Neural crest cell (in vitro differentiated cells): ENCODE measurements around the gene ST7L. TPM values are rescaled to one million over a fixed set of nuclear protein-coding genes. Genes with fewer than 3 reads are reported as not detected.
A peak's percentile ranks its signal among the peaks of the same experiment; 100 is the strongest.

ENCODE experiments used
- DNase-seq: peaks from one replicate; pipeline ENCODE4 v3.0.0; 2021; ENCODE audit warnings: low read depth, mixed read lengths, low spot score
- H3K27ac Mint-ChIP-seq: one replicate; pipeline ENCODE4 v1.8.0; 2021; ENCODE audit warnings: mild to moderate bottlenecking, mixed read lengths; ENCODE audit not compliant: unreplicated experiment
- H3K27me3 Mint-ChIP-seq: 2 replicates; pipeline ENCODE4 v1.8.0; 2021; ENCODE audit warnings: low read depth, mild to moderate bottlenecking, mixed read lengths
- H3K36me3 Mint-ChIP-seq: 2 replicates; pipeline ENCODE4 v1.8.0; 2021; ENCODE audit warnings: low read depth, mild to moderate bottlenecking, mixed read lengths
- H3K4me1 Mint-ChIP-seq: 2 replicates; pipeline ENCODE4 v1.8.0; 2021; ENCODE audit warnings: mixed read lengths
- H3K4me3 Mint-ChIP-seq: one replicate; pipeline ENCODE4 v1.8.0; 2021; ENCODE audit warnings: mild to moderate bottlenecking, mixed read lengths
- H3K9me3 Mint-ChIP-seq: 2 replicates; pipeline ENCODE4 v1.8.0; 2021; ENCODE audit warnings: mixed read lengths
- total RNA-seq: library from RNA; stranded (reverse); gene quantifications from 2 replicates; pipeline ENCODE4 v1.2.1, GENCODE V29; 2021
- TF ChIP-seq, protein P1 (sequence below): fragments of 200-600 bp; sonication (generic); conservative IDR thresholded peaks from 2 replicates; pipeline ENCODE4 v1.5.0; 2021; ENCODE audit warnings: antibody characterized with exemption, mild to moderate bottlenecking

ST7L gene
- total RNA-seq, 1 donor from 2014 or later, result 20.4 TPM

DNA sequence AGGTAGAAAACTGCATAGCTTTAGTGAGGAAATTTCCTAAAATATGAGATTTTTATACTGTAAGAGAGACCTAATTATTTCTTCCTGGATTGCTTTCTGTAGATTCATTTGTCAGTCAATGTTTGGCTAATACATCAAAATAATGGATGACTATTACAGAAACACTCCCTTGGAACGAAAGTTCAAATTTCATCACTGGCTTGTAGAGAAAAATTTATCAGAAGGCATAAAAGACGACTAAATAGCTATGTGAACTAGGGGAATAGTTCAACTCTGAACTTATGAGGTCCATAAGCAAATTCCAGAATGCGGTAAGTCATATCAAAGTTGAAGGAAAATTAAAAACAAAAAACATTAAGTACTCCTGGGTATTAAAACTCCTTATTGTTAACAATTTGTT lies 74.2 kb downstream of the ST7L start:
- Mint-ChIP-seq H3K27me3 (no peaks in the 10 kb centered on the region), H3K9me3 (no peaks in the 10 kb centered on the region), H3K4me1 (no peaks in the 10 kb centered on the region), H3K4me3 (no peak overlapping the region), H3K36me3 (peaks cover 3% of the 10 kb centered on the region), H3K27ac (no peak overlapping the region)
- no peak for DNase-seq
- TF ChIP-seq, protein P1, sequence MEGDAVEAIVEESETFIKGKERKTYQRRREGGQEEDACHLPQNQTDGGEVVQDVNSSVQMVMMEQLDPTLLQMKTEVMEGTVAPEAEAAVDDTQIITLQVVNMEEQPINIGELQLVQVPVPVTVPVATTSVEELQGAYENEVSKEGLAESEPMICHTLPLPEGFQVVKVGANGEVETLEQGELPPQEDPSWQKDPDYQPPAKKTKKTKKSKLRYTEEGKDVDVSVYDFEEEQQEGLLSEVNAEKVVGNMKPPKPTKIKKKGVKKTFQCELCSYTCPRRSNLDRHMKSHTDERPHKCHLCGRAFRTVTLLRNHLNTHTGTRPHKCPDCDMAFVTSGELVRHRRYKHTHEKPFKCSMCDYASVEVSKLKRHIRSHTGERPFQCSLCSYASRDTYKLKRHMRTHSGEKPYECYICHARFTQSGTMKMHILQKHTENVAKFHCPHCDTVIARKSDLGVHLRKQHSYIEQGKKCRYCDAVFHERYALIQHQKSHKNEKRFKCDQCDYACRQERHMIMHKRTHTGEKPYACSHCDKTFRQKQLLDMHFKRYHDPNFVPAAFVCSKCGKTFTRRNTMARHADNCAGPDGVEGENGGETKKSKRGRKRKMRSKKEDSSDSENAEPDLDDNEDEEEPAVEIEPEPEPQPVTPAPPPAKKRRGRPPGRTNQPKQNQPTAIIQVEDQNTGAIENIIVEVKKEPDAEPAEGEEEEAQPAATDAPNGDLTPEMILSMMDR, result no peak

DNA sequence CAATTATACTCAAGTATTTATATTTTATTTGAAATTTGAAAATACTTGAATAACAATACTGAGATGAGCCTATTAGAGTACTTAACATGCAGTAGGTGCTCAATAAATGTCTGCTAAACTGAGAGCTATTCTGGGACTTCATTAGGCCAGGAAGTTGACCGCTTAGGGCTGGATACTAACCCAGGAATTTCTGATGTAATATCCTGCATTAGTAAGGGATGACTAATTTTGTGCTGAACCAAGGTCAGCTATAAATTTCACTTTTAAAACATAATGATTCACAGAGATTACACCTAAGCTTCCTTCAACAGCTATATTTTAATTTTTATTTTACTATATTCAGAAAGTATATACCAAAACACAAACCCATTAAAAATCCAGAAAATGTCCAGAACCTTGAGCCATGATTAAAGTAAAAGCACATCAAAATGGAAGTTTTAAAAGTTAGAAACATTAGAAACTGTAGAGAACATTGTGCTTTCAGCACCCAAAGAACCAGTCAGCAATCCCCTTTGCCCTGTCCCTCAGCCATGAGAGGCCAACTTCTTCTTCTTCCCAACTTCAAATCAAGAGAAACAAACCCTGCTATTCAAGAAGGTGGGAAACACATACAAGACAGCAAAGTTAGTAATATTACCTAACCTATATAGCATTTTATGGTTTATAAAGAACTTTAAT lies 74.8 kb downstream of the ST7L start:
- no peak for DNase-seq
- H3K36me3 Mint-ChIP-seq, result peaks cover 3% of the 10 kb centered on the region
- H3K4me3 Mint-ChIP-seq, result no peak overlapping the region
- no peaks in the 10 kb centered on the region for H3K4me1 Mint-ChIP-seq
- TF ChIP-seq, protein P1, result no peak
- no peaks in the 10 kb centered on the region for H3K9me3 Mint-ChIP-seq
- H3K27ac Mint-ChIP-seq, result no peak overlapping the region
- no peaks in the 10 kb centered on the region for H3K27me3 Mint-ChIP-seq

DNA sequence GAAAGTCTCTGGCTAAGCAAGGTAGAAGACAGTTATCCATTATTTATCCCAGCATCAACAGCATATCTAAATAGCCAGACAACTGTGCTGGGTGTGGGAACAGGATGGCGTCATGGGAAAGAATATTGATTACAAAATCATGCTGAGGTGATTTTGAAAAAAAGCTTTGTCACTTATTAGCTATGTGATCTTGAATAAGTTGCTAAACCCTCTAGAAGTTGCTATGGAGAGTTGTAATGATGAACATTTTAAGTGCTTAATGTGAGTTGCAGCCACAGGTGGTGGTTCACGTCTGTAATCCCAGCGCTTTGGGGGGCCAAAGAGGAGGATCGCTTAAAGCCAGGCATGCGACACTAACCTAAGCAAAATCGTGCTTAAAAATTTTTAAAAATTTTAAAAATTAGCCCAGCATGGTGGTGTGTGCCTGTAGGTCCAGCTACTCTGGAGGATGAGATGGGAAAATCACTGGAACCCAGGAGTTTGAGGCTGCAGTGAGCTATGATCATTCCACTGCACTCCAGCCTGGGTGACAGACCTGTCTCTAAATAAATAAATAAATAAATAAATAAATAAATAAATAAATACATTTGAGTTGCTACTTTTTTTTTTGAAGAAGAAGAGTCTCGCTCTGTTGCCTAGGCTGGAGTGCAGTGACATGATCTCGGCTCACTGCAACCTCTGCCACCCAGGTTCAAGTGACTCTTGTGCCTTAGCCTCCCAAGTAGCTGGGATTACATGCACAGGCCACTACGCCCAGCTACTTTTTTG lies 76.6 kb downstream of the ST7L start:
- H3K27me3 Mint-ChIP-seq, result no peaks in the 10 kb centered on the region
- H3K9me3 Mint-ChIP-seq, result no peaks in the 10 kb centered on the region
- TF ChIP-seq, protein P1, result no peak
- H3K4me1 Mint-ChIP-seq, result no peaks in the 10 kb centered on the region
- H3K27ac Mint-ChIP-seq, result no peak overlapping the region
- no peak for DNase-seq
- H3K36me3 Mint-ChIP-seq, result no peaks in the 10 kb centered on the region
- no peak overlapping the region for H3K4me3 Mint-ChIP-seq

DNA sequence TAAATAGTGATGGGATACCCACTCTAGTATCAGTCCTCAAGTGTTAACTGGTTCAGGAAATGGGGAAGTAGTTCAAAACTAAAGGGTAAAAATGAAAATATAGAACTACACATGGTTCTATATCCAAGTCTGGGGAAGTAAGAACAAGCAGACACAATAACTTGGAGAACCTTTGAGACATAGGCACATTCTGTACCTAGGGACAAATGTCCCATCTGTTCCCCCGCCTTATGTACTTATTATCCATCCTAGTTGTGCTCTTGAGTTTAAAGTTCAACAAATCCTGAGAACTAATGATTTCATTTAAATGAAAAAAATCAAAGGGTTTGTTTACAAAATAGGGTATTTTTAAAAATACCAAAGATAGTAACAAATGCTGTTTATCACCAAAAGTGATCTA lies 77.6 kb downstream of the ST7L start:
- no peaks in the 10 kb centered on the region for H3K36me3 Mint-ChIP-seq
- H3K27me3 Mint-ChIP-seq, result no peaks in the 10 kb centered on the region
- no peak for DNase-seq
- no peak overlapping the region for H3K4me3 Mint-ChIP-seq
- peak overlapping the region; percentile 65 for H3K27ac Mint-ChIP-seq
- TF ChIP-seq, protein P1, result no peak
- no peaks in the 10 kb centered on the region for H3K4me1 Mint-ChIP-seq
- H3K9me3 Mint-ChIP-seq, result no peaks in the 10 kb centered on the region

DNA sequence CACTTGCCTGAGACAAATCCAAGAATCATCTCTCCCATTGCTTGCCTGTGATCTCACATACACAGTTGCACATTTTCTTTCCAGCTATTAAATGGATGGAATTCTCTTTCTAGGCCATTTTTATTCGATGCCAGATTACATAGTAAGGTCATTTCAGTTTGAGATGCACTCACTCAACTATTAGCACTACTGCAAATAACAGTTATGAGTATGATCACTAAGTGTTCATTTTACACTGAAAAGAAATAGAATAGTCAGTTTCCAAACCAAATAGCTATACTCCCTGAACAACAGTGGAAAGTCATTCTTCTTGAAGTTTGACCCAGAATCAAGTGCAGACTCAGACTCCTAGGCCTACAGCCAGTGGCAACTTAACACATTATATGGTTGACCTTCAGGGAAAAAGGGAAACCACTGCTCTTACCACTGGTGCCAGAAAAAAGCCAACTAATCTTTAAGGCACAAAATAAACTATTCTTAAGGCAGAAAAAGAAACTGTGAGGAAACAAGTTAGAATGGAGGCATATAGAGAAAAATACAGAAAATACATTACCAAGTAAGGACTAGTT lies 78.6 kb downstream of the ST7L start:
- Mint-ChIP-seq H3K36me3 (no peaks in the 10 kb centered on the region), H3K9me3 (no peaks in the 10 kb centered on the region), H3K4me3 (no peak overlapping the region), H3K27ac (no peak overlapping the region), H3K4me1 (no peaks in the 10 kb centered on the region), H3K27me3 (no peaks in the 10 kb centered on the region)
- no peak for DNase-seq
- TF ChIP-seq, protein P1, result no peak
